ENCODE results near the gene DOCK7. TPM values are rescaled to one million over a fixed set of nuclear protein-coding genes. Genes with fewer than 3 reads are reported as not detected.

The DOCK7 gene
- total RNA-seq (2021) (60.8 and 66.5 TPM in 2 replicates), Bru-seq, nascent RNA (percentile 85 among the genes with signal in this experiment), BruChase-seq, experiment 1, labeled RNA remaining after a 2-hour chase (percentile 74 among the genes with signal in this experiment), BruChase-seq, experiment 2, labeled RNA remaining after a 6-hour chase (percentile 69 among the genes with signal in this experiment)
- long read RNA-seq, full-length matches to known transcripts = 20 of 44 reads
- long read RNA-seq, partial matches to known transcripts = 9 of 44 reads
- long read RNA-seq, other reads (novel, unspliced or antisense) = 15 of 44 reads

- Histone ChIP-seq H3K9me3 (ENCODE audit: low read depth, low read length, poor library complexity, severe bottlenecking) (no peaks in the 10 kb centered on the region), H3K36me3 (ENCODE audit: insufficient read depth, low read length, poor library complexity, severe bottlenecking) (no peaks in the 10 kb centered on the region), H3K27me3 (replicated peaks; ENCODE audit: insufficient read depth, low read depth, low read length, poor library complexity) (no peaks in the 10 kb centered on the region), H3K4me3 (ENCODE audit: low read depth, low read length, poor library complexity, severe bottlenecking) (peak within 1 kb of the TSS; percentile 76), H3K4me1 (ENCODE audit: insufficient read depth, low read length, poor library complexity, severe bottlenecking) (peaks cover 31% of the 10 kb centered on the region), H3K27ac (ENCODE audit: low read depth, low read length, poor library complexity, severe bottlenecking) (peak within 1 kb of the TSS; percentile 87)
- intact Hi-C loops (cut with micrococcal nuclease; ENCODE audit: unreplicated experiment) = no loop called here
- no TSS peak for BruUV-seq (replicated peaks)
- peak; percentile 89 for DNase-seq (ENCODE audit: low spot score)
- TF ChIP-seq, protein P1, sequence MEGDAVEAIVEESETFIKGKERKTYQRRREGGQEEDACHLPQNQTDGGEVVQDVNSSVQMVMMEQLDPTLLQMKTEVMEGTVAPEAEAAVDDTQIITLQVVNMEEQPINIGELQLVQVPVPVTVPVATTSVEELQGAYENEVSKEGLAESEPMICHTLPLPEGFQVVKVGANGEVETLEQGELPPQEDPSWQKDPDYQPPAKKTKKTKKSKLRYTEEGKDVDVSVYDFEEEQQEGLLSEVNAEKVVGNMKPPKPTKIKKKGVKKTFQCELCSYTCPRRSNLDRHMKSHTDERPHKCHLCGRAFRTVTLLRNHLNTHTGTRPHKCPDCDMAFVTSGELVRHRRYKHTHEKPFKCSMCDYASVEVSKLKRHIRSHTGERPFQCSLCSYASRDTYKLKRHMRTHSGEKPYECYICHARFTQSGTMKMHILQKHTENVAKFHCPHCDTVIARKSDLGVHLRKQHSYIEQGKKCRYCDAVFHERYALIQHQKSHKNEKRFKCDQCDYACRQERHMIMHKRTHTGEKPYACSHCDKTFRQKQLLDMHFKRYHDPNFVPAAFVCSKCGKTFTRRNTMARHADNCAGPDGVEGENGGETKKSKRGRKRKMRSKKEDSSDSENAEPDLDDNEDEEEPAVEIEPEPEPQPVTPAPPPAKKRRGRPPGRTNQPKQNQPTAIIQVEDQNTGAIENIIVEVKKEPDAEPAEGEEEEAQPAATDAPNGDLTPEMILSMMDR (conservative IDR thresholded peaks at IDR 0.05; ENCODE audit: low read depth, low read length) = no peak
- no peak for TF ChIP-seq EZH2 (IDR thresholded peaks at IDR 0.05; ENCODE audit: borderline replicate concordance, low read depth, low read length, poor library complexity, severe bottlenecking)
- CTCF ChIA-PET = no interaction called here
- POLR2A ChIA-PET (ENCODE audit: low non-redundant PET) = no interaction called here
Measured at GRCh38 chr1:62687903-62688686, at the start of gene DOCK7. Gene DOCK7 (minus strand): TSS chr1:62688386. CDS start chr1:62688264, 122 bp downstream.

GRCh38 chr1:62735491-62736171, 47.4 kb upstream of the DOCK7 start:
- Histone ChIP-seq H3K27me3 (replicated peaks; ENCODE audit: insufficient read depth, low read depth, low read length, poor library complexity) (no peaks in the 10 kb centered on the region), H3K9me3 (ENCODE audit: low read depth, low read length, poor library complexity, severe bottlenecking) (no peaks in the 10 kb centered on the region), H3K36me3 (ENCODE audit: insufficient read depth, low read length, poor library complexity, severe bottlenecking) (no peaks in the 10 kb centered on the region), H3K4me1 (ENCODE audit: insufficient read depth, low read length, poor library complexity, severe bottlenecking) (peaks cover 6% of the 10 kb centered on the region), H3K4me3 (ENCODE audit: low read depth, low read length, poor library complexity, severe bottlenecking) (no peak overlapping the region), H3K27ac (ENCODE audit: low read depth, low read length, poor library complexity, severe bottlenecking) (no peak overlapping the region)
- ChIA-PET POLR2A (ENCODE audit: low non-redundant PET) (no interaction called here), CTCF (no interaction called here)
- intact Hi-C loops (cut with micrococcal nuclease; ENCODE audit: unreplicated experiment) = no loop called here
- BruUV-seq (replicated peaks) = no TSS peak
- peak; percentile 38 for DNase-seq (ENCODE audit: low spot score)
- TF ChIP-seq, protein P1 (conservative IDR thresholded peaks at IDR 0.05; ENCODE audit: low read depth, low read length) = no peak
- no peak for TF ChIP-seq EZH2 (IDR thresholded peaks at IDR 0.05; ENCODE audit: borderline replicate concordance, low read depth, low read length, poor library complexity, severe bottlenecking)

- peaks cover 6% of the 10 kb centered on the region for H3K4me1 ChIP-seq (ENCODE audit: insufficient read depth, low read length, poor library complexity, severe bottlenecking)
- CTCF ChIA-PET = no interaction called here
- POLR2A ChIA-PET (ENCODE audit: low non-redundant PET) = interaction anchor here (0.6 kb wide), 1 partner anchor 12 kb away, joined by 7 read pairs; no protein-coding TSS in a partner anchor
- H3K9me3 ChIP-seq (ENCODE audit: low read depth, low read length, poor library complexity, severe bottlenecking) = no peaks in the 10 kb centered on the region
- BruUV-seq (replicated peaks) = no TSS peak
- no peak overlapping the region for H3K4me3 ChIP-seq (ENCODE audit: low read depth, low read length, poor library complexity, severe bottlenecking)
- TF ChIP-seq EZH2 (IDR thresholded peaks at IDR 0.05; ENCODE audit: borderline replicate concordance, low read depth, low read length, poor library complexity, severe bottlenecking) = no peak
- TF ChIP-seq, protein P1 (conservative IDR thresholded peaks at IDR 0.05; ENCODE audit: low read depth, low read length) = no peak
- H3K27ac ChIP-seq (ENCODE audit: low read depth, low read length, poor library complexity, severe bottlenecking) = no peak overlapping the region
- no peaks in the 10 kb centered on the region for H3K36me3 ChIP-seq (ENCODE audit: insufficient read depth, low read length, poor library complexity, severe bottlenecking)
- intact Hi-C loops (cut with micrococcal nuclease; ENCODE audit: unreplicated experiment) = no loop called here
- H3K27me3 ChIP-seq (replicated peaks; ENCODE audit: insufficient read depth, low read depth, low read length, poor library complexity) = no peaks in the 10 kb centered on the region
- no peak for DNase-seq (ENCODE audit: low spot score)
Measured at GRCh38 chr1:62732331-62732730, 44.1 kb upstream of the DOCK7 start.
